ENCODE data around the gene IRGC. TPM values are rescaled to one million over a fixed set of nuclear protein-coding genes. Genes with fewer than 3 reads are reported as not detected.

Gene IRGC
- total RNA-seq, 4 donors from 2014 or later: not detected

DNA sequence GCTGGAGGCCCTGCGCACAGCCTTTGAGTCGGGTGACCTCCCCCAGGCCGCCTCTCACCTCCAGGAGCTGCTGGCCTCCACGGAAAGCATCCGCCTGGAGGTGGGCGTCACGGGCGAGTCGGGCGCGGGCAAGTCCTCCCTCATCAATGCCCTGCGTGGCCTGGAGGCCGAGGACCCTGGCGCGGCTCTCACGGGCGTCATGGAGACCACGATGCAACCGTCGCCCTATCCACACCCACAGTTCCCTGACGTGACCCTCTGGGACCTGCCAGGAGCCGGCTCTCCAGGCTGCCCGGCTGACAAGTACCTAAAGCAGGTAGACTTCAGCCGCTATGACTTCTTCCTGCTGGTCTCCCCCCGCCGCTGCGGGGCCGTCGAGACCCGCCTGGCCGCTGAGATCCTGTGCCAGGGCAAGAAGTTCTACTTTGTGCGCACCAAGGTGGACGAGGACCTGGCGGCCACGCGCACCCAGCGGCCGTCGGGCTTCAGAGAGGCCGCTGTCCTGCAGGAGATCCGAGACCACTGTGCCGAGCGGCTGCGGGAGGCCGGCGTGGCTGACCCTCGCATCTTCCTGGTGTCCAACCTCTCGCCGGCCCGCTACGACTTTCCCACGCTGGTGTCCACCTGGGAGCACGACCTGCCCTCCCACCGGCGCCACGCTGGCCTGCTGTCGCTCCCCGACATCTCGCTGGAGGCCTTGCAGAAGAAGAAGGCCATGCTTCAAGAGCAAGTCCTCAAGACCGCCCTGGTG, 2.9 kb downstream of the IRGC start:
- peaks cover 4% of the 10 kb centered on the region for H3K27me3 ChIP-seq
- no peak overlapping the region for H3K27ac ChIP-seq
- DNase-seq (ENCODE audit: low spot score in 2 of 2): no peak
- no peaks in the 10 kb centered on the region for H3K9me3 ChIP-seq
- 94% methylated on average over 14 of the region's 60 CpGs for WGBS
- no peak for TF ChIP-seq CTCF (IDR thresholded peaks at IDR 0.05)
- no peak for TF ChIP-seq POLR2AphosphoS5 (IDR thresholded peaks at IDR 0.05)
- no peak for TF ChIP-seq EP300 (IDR thresholded peaks at IDR 0.05)
- no peak for TF ChIP-seq POLR2A (IDR thresholded peaks at IDR 0.05)
- no peaks in the 10 kb centered on the region for H3K36me3 ChIP-seq
- no peak overlapping the region for H3K4me3 ChIP-seq
- no peaks in the 10 kb centered on the region for H3K4me1 ChIP-seq

DNA sequence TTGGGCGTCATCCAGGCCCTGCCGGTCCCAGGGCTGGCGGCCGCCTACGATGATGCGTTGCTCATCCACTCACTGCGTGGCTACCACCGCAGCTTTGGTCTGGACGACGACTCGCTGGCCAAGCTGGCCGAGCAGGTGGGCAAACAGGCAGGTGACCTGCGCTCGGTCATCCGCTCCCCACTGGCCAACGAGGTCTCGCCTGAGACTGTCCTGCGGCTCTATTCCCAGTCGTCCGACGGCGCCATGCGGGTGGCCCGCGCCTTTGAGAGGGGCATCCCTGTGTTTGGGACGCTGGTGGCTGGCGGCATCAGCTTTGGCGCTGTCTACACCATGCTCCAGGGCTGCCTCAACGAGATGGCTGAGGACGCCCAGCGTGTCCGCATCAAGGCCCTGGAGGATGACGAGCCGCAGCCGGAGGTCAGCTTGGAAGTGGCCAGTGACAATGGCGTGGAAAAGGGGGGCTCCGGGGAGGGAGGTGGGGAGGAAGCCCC, 3.5 kb downstream of the IRGC start:
- H3K4me3 ChIP-seq: no peak overlapping the region
- DNase-seq (ENCODE audit: low spot score in 2 of 2): no peak
- H3K36me3 ChIP-seq: no peaks in the 10 kb centered on the region
- WGBS: 92% methylated on average over 12 of the region's 37 CpGs
- no peaks in the 10 kb centered on the region for H3K4me1 ChIP-seq
- no peaks in the 10 kb centered on the region for H3K9me3 ChIP-seq
- TF ChIP-seq CTCF (IDR thresholded peaks at IDR 0.05): no peak
- TF ChIP-seq POLR2A (IDR thresholded peaks at IDR 0.05): no peak
- TF ChIP-seq EP300 (IDR thresholded peaks at IDR 0.05): no peak
- TF ChIP-seq POLR2AphosphoS5 (IDR thresholded peaks at IDR 0.05): no peak
- H3K27me3 ChIP-seq: peaks cover 4% of the 10 kb centered on the region
- no peak overlapping the region for H3K27ac ChIP-seq

DNA sequence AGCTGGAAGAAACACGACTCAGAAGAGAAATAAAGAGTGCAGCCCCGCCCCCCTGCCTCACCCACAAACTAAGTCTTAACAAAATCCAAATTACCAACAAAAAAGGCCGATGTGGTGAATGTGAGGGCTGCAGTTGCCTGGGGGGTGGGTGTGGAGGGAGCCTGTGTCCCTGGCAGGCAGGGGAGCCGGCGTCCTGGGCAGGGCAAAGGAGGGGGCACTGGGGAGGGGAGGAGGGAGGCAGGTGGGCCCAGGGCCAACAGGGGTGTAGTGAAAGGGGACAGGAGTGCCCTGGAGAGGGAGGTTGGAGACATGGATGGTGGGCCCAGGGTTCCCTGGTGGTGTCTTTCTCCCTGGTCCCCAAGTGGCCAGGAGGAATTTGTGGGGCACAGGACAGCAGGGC, 4.0 kb downstream of the IRGC start:
- Histone ChIP-seq H3K9me3 (no peaks in the 10 kb centered on the region), H3K4me1 (no peaks in the 10 kb centered on the region), H3K4me3 (no peak overlapping the region), H3K27me3 (peaks cover 4% of the 10 kb centered on the region), H3K36me3 (no peaks in the 10 kb centered on the region), H3K27ac (no peak overlapping the region)
- TF ChIP-seq EP300 (IDR thresholded peaks at IDR 0.05): no peak
- TF ChIP-seq POLR2AphosphoS5 (IDR thresholded peaks at IDR 0.05): no peak
- TF ChIP-seq POLR2A (IDR thresholded peaks at IDR 0.05): no peak
- DNase-seq (ENCODE audit: low spot score in 2 of 2): no peak
- WGBS: 57% methylated on average over 5 of the region's 5 CpGs

- no peak overlapping the region for H3K4me3 ChIP-seq
- H3K27ac ChIP-seq: no peak overlapping the region
- DNase-seq (ENCODE audit: low spot score in 2 of 2): no peak
- H3K9me3 ChIP-seq: no peaks in the 10 kb centered on the region
- peaks cover 4% of the 10 kb centered on the region for H3K27me3 ChIP-seq
- no peaks in the 10 kb centered on the region for H3K36me3 ChIP-seq
- WGBS: 79% methylated on average over 10 of the region's 10 CpGs
- no peak for TF ChIP-seq POLR2AphosphoS5 (IDR thresholded peaks at IDR 0.05)
- no peak for TF ChIP-seq EP300 (IDR thresholded peaks at IDR 0.05)
- no peak for TF ChIP-seq CTCF (IDR thresholded peaks at IDR 0.05)
- no peak for TF ChIP-seq POLR2A (IDR thresholded peaks at IDR 0.05)
- no peaks in the 10 kb centered on the region for H3K4me1 ChIP-seq
These were observed 5.1 kb downstream of the IRGC start for GRCh38 chr19:43720936-43721335.

DNA sequence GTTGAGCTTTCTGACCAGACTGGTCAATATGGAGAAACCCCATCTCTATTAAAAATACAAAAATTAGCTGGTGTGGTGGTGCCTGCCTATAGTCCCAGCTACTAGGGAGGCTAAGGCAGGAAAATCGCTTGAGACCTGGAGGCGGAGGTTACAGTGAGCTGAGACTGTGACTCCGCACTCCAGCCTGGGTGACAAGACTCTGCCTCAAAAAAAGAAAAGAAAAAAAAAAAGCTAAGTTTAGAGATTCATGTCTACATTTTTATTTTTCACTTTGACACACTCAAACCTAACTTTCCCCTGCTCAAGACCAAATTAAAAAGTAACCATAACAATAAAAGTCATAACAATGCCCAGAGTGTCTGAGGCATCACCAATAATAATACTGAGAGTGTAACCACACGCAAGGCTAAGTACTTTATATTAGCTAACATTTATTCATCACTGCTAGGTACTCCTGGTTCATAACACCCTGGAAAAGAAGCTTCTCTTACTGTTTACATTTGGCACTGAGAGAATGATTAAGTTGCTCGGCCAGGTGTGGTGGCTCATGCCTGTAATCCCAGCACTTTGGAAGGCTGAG, 5.7 kb downstream of the IRGC start:
- DNase-seq (ENCODE audit: low spot score in 2 of 2): no peak
- no peaks in the 10 kb centered on the region for H3K27me3 ChIP-seq
- TF ChIP-seq POLR2A (IDR thresholded peaks at IDR 0.05) (no peak), EP300 (IDR thresholded peaks at IDR 0.05) (no peak), POLR2AphosphoS5 (IDR thresholded peaks at IDR 0.05) (no peak), CTCF (IDR thresholded peaks at IDR 0.05) (no peak)

More for the DNA sequence above, 5.7 kb downstream of the IRGC start:
- Histone ChIP-seq H3K4me1 (no peaks in the 10 kb centered on the region), H3K9me3 (no peaks in the 10 kb centered on the region), H3K27ac (no peak overlapping the region), H3K4me3 (no peak overlapping the region), H3K36me3 (no peaks in the 10 kb centered on the region)
- 82% methylated on average over 5 of the region's 5 CpGs for whole genome bisulfite sequencing

Data from suprapubic skin (tissue), 4 donors.